GM19395 (cell line): ENCODE measurements around the gene RPRD2.
A peak's percentile ranks its signal among the peaks of the same experiment; 100 is the strongest.

Source experiments
- ATAC-seq: cut with Tn5 transposase; IDR thresholded peaks from one replicate; pipeline ENCODE4 v1.9.1; 2021; ENCODE audit warnings: mild to moderate bottlenecking, moderate library complexity; ENCODE audit not compliant: unreplicated experiment

The RPRD2 gene

DNA sequence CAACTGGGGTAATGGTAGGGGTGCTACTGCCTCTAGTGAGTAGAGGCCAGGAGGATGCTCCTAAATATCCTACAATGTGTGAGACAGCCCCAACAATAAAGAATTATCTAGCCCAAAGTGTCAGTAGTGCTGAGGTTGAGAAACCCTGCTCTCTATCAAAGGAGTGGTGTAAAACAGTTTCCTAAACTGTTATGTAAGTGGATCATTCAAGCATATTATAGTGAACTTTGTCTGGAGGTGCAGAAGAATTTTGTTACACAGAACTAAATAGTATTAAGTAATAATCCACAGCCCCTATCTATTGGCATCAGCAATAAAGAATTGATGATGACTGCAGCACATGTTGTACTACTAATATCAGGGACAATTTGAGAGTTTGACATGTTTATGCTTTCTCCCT is 103.0 kb downstream of the RPRD2 start:
- ATAC-seq = no peak

- no peak for ATAC-seq
Measured at GRCh38 chr1:150469291-150469690, 105.3 kb downstream of the RPRD2 start.

DNA sequence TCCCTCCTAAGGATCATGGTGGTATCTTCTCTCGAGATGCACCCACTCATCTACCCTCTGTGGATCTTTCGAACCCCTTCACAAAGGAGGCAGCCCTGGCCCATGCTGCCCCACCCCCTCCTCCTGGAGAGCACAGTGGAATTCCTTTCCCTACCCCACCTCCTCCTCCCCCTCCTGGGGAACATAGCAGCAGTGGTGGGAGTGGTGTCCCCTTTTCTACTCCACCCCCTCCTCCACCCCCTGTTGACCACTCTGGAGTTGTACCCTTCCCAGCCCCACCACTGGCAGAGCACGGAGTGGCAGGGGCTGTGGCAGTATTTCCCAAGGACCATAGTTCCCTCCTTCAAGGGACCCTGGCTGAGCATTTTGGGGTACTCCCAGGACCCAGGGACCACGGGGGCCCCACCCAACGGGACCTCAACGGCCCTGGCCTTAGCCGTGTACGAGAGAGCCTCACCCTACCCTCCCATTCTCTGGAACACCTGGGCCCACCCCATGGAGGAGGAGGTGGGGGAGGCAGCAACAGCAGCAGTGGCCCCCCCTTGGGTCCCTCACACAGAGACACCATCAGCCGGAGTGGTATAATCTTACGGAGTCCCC is 108.8 kb downstream of the RPRD2 start:
- ATAC-seq = no peak

- ATAC-seq = no peak
Measured at GRCh38 chr1:150473659-150474058, 109.7 kb downstream of the RPRD2 start.

GRCh38 chr1:150474869-150475268 is 110.9 kb downstream of the RPRD2 start:
- no peak for ATAC-seq

GRCh38 chr1:150476754-150477153 is 112.8 kb downstream of the RPRD2 start:
- ATAC-seq = no peak

- ATAC-seq = no peak
Measured at GRCh38 chr1:150477320-150477719, 113.4 kb downstream of the RPRD2 start.

GRCh38 chr1:150477733-150478132 is 113.8 kb downstream of the RPRD2 start:
- no peak for ATAC-seq

- ATAC-seq = no peak
Measured at GRCh38 chr1:150479370-150479769, 115.4 kb downstream of the RPRD2 start.

DNA sequence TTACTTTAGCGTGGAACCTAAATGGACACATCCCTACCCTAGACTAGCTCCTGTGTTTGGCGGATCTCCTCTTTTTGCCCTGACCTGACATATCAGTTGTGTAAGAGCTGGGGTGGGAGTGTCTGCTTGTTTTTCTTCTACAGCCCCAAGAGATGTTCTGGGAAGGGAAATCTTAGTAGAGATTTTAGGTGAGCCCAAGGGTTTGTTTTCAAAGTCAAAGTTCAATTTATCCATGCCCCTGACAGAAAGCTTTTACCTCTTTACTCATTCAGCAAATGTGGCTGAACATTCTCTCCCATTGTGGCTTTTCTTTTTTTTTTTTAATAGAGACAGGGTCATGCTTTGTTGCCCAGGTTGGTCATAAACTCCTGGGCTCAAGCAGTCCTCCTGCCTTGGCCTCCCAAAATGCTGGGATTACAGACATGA is 116.0 kb downstream of the RPRD2 start:
- no peak for ATAC-seq

DNA sequence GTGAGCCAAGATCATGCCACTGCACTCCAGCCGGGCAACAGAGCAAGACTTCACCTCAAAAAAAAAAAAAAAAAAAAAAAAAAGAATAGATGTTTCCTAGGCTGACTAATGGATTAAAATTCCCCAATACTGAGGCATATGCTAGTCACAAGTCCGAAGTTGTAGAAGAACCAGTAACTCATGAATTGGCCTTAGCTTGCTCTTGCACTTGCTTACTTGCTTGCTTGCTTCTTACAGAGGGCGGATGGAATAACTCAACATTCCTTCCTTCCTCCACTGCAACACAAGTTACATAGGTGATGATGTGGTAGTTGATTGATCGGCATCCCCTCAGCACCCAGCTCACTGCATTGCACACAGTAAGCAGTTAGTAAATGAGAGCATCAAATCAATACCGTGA is 120.5 kb downstream of the RPRD2 start:
- ATAC-seq = no peak

DNA sequence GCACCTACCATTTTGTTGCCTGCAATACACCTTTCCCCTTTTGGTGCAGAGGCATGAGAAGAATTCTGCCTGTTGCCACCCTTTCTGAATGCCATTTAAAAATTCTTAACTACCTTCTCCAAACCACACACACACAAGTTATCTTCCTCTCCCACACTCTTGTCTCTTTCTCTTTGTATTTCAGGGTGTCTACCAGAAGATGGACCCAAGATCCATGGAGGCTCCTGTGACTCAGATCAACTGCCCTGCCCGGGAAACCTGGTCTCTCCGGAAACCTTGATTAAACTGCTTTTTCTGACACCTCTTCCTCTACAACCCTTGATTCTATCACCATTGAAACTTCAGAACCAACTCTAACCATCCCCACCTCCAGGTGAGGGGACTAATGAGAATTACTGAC is 120.9 kb downstream of the RPRD2 start:
- no peak for ATAC-seq

DNA sequence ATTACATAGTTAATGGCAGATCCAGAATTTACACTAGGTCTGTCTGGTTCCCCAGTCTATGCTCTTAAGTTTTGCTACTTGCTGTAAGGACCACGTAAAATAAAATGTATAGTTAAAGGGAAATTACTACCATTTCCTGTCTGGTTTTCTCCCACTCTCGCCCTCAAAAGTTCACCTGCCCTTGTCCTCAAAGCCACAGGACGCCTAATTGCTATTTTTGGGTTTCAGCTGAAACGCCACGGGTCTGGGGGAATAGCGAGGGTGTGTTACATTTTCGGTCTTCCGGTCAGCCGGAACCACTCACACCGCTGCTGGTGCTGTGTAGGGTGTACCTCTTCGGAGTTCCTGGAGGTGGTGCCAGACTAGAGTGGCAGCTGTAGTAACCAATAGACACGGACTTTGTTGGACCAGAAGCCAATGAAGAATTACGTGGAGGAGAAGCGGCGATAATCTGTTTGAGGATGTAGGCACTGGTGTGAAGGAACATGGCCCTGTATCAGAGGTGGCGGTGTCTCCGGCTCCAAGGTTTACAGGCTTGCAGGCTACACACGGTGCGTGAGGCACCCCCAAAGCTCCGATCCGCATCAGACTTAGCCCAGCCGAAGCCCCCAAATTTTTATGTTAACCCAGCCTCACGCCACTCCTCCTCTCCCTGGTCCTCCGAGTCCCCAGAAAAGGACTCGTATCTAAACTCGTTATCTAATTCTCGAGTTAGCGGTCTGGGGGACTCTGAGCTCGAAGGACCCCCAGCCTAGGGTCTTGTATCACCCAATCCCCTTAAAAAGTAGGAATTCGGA is 123.2 kb downstream of the RPRD2 start, which contains the start of gene TARS2:
Gene TARS2, plus strand, starts transcription at position 454 of the 797 bp plus-strand sequence. Its CDS starts 32 bp downstream, at position 486.
- ATAC-seq = peak; percentile 100

GRCh38 chr1:150487763-150488115 is 123.8 kb downstream of the RPRD2 start:
- no peak for ATAC-seq

DNA sequence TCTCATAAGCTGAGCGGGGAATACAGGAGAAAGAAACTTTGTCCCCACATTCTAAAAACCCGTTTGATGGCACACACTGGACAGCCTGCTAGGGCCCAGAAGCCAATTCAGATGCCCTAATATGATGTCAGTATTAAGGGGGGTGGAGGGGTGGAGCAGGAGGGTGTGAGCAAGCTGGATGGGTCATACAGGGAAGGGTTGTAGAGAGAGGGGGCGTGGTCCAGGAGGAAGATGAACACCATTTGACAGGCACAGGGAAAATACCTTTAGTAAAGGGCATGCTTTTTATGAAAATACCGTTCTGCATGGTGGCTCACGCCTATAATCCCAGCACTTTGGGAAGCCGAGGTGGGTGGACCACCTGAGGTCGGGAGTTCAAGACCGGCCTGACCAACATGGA is 129.2 kb downstream of the RPRD2 start:
- ATAC-seq = no peak

- no peak for ATAC-seq
Measured at GRCh38 chr1:150498342-150498741, 134.4 kb downstream of the RPRD2 start.

GRCh38 chr1:150505431-150505830 is 141.5 kb downstream of the RPRD2 start:
- no peak for ATAC-seq

- no peak for ATAC-seq
Measured at GRCh38 chr1:150507912-150508864, 144.2 kb downstream of the RPRD2 start, which contains the start of gene ECM1. Gene ECM1 (plus strand): TSS chr1:150508109. CDS start chr1:150508210, 101 bp downstream.

DNA sequence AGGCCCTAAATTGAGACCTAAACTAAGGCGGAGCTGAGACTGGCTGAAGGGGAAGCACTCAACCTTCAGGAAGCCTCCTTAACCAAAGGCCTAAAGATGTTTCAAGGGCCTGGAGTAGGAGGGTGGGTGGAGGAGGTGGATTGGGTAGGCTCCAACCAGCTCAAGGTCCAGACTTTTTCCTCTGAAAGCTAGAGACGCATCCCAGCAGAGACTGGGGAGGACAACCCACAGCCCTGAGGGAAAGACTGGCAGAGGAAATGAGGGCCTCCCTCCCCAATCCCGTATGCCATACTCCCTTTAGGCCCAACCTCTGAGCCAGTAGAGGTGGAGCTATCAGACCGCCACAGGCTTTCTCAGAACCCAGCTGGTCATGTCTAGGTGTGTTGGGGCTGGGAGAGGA is 145.0 kb downstream of the RPRD2 start:
- ATAC-seq = no peak

DNA sequence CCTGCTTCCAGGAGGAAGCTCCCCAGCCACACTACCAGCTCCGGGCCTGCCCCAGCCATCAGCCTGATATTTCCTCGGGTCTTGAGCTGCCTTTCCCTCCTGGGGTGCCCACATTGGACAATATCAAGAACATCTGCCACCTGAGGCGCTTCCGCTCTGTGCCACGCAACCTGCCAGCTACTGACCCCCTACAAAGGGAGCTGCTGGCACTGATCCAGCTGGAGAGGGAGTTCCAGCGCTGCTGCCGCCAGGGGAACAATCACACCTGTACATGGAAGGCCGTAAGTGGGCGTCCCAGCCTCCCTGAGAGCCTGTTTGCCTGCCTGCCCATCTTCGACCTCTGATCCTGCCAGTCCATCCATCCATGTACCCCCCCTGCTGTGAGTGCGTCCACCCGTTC is 147.6 kb downstream of the RPRD2 start:
- no peak for ATAC-seq

GRCh38 chr1:150511985-150512660 is 148.2 kb downstream of the RPRD2 start:
- no peak for ATAC-seq
